Measurements from ENCODE around the gene MAP3K13.
"Not testable (repeated sequence)": the region's sequence is repeated elsewhere in the genome, so short reads cannot be mapped to it uniquely, and the experiment has no call there.

MAP3K13 gene

GRCh38 chr3:185366913-185367312 lies 4.0 kb downstream of the MAP3K13 start:
- TF ChIP-seq, protein P1, sequence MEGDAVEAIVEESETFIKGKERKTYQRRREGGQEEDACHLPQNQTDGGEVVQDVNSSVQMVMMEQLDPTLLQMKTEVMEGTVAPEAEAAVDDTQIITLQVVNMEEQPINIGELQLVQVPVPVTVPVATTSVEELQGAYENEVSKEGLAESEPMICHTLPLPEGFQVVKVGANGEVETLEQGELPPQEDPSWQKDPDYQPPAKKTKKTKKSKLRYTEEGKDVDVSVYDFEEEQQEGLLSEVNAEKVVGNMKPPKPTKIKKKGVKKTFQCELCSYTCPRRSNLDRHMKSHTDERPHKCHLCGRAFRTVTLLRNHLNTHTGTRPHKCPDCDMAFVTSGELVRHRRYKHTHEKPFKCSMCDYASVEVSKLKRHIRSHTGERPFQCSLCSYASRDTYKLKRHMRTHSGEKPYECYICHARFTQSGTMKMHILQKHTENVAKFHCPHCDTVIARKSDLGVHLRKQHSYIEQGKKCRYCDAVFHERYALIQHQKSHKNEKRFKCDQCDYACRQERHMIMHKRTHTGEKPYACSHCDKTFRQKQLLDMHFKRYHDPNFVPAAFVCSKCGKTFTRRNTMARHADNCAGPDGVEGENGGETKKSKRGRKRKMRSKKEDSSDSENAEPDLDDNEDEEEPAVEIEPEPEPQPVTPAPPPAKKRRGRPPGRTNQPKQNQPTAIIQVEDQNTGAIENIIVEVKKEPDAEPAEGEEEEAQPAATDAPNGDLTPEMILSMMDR (IDR thresholded peaks at IDR 0.05; ENCODE audit: insufficient read depth, low read depth, low read length, missing control alignments), result no peak
- H3K4me3 ChIP-seq (ENCODE audit: low read length), result no peak overlapping the region
- DNase-seq (ENCODE audit: low read depth), result no peak

DNA sequence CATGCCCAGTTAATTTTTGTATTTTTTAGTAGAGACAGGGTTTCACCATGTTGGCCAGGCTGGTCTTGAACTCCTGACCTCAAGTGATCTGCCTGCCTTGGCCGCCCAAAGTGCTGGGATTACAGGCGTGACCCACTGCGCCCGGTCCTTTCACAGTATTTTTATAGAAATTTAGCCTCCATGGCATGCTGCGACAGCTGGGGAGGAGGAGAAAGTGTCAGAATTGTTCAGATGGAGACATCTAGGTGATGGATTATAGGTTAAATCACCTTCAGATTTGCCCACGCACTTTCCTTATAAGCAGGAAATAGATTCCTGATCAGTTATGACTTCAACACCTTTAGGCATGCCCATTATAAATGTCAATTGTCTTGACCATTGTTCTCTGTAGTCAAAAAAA lies 7.4 kb downstream of the MAP3K13 start:
- not testable (repeated sequence) for H3K4me3 ChIP-seq (ENCODE audit: low read length); DNase-seq (ENCODE audit: low read depth)

- DNase-seq (ENCODE audit: low read depth), result no peak
- no peak overlapping the region for H3K4me3 ChIP-seq (ENCODE audit: low read length)
- TF ChIP-seq, protein P1 (IDR thresholded peaks at IDR 0.05; ENCODE audit: insufficient read depth, low read depth, low read length, missing control alignments), result no peak
Measured at GRCh38 chr3:185371306-185372074, 8.6 kb downstream of the MAP3K13 start.

DNA sequence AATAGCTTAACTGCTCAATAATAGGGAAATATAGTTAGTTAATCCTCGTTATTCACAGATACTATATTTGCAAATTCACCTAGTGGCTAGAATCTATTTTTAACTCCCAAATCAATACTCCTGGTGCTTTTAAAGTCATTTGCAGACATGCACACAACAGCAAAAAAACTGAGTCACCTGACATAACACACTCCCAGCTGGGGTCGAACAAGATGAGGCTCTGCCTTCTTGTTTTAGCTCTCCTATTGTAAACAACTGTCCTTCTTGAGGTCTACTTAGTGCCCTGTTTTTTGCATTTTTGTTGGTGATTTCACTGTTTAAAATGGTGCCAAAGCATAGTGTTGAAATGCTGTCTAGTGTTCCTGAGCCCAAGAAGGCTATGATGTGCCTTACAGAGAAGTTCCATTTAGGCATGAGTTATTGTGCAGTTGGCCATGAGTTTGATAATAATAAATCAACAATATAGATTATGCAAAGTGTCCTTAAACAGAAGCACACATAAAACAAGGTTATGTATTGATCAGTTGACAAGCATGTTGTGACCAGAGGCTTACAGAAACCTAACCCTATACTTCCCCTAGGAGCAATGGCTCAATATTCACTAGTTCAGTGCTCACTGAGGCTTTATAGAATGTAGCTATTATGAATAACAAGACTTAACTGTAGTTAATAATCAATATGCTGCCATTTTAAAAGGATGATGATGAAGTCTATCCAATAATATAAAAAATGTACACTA lies 18.6 kb downstream of the MAP3K13 start:
- no peak for DNase-seq (ENCODE audit: low read depth)
- no peak overlapping the region for H3K4me3 ChIP-seq (ENCODE audit: low read length)
- TF ChIP-seq, protein P1 (IDR thresholded peaks at IDR 0.05; ENCODE audit: insufficient read depth, low read depth, low read length, missing control alignments), result no peak

DNA sequence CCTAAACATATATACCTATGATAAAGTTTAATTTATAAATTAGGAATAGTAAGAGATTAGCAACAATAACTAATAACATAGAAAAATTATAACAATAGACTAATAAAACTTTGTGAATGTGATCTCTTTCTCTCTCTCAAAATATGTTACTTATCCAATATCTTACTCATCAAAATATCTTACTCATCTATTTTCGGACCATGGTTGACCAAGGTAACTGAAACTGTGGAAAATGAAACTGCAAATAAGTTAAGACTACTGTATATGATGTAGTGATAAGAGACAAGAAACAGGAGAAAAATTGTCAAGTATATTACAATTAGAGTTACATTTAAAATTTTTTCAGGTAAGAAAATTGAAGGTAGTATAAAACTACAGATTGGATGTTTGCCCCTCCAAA lies 19.2 kb downstream of the MAP3K13 start:
- TF ChIP-seq, protein P1 (IDR thresholded peaks at IDR 0.05; ENCODE audit: insufficient read depth, low read depth, low read length, missing control alignments), result no peak
- DNase-seq (ENCODE audit: low read depth), result no peak
- no peak overlapping the region for H3K4me3 ChIP-seq (ENCODE audit: low read length)

- not testable (repeated sequence) for DNase-seq (ENCODE audit: low read depth); H3K4me3 ChIP-seq (ENCODE audit: low read length)
Measured at GRCh38 chr3:185386515-185386914, 23.6 kb downstream of the MAP3K13 start.

- TF ChIP-seq, protein P1 (IDR thresholded peaks at IDR 0.05; ENCODE audit: insufficient read depth, low read depth, low read length, missing control alignments), result no peak
Measured at GRCh38 chr3:185387646-185388045, 24.7 kb downstream of the MAP3K13 start.

DNA sequence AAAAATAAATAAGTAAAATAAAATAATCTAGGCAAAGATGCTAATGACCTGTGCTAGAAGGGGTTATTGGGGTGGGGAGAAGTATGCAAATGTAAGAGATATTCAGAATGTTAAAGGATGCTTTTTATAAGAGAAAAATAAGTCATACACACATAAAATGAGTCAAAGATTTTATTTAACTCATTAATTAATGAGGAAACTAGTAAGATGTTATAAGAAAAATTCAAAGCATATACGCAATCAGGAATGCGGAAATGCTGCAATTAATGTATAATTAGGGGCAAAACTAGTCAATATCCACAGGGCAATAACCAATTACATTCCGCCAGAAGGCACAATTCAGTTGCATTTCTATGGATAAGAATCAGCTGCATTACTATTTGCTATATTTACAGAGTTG lies 30.1 kb downstream of the MAP3K13 start:
- no peak for DNase-seq (ENCODE audit: low read depth)
- no peak overlapping the region for H3K4me3 ChIP-seq (ENCODE audit: low read length)
- TF ChIP-seq, protein P1 (IDR thresholded peaks at IDR 0.05; ENCODE audit: insufficient read depth, low read depth, low read length, missing control alignments), result no peak

More at GRCh38 chr3:185387646-185388045, 24.7 kb downstream of the MAP3K13 start:
- no peak for DNase-seq (ENCODE audit: low read depth)
- H3K4me3 ChIP-seq (ENCODE audit: low read length), result no peak overlapping the region

Data from epithelial cell of esophagus (primary cell).